NCI-H146 treated with DMSO at 0.1 percent for 48 hours (cell line): ENCODE results near the gene VWC2L.

Source experiments
- DNase-seq: peaks from one replicate; lab custom pipeline; 2025; ENCODE audit not compliant: unreplicated experiment; lab: John Stamatoyannopoulos, UW

Gene VWC2L

DNA sequence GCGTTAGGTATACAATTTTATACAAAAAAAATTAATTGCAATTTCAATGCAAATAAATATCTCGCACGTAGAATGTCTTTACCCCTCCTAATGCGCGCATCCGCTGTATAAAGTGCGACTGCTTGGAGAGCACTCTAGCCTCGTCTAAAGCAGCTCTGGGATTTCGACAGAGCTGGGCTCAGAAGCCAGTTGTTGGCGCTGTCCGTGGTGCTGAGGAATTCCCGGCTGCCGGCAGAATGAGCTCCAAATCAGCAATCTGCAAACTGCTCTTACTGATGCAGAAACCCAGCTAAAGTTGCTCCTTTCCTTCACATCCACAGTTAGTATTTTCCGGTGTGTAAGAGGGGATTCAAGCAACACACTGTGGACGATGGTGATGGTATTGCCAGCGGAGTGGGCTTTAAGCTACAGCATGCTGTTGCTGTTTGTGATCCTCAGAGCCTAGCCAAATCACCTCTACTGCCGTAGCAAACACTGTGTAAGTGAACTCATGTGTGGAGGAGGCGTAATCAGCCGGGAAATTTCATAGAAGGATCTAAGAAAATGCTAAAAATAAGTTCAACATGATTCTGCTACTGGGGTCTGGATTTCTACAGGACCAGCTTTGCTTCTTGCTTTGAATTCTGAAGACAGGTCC, at the start of gene VWC2L:
TSS of gene VWC2L (plus strand) at position 137 of the 637 bp plus-strand sequence. CDS start 3,140 bp downstream, outside the sequence.
- peak; percentile 47 for DNase-seq

DNA sequence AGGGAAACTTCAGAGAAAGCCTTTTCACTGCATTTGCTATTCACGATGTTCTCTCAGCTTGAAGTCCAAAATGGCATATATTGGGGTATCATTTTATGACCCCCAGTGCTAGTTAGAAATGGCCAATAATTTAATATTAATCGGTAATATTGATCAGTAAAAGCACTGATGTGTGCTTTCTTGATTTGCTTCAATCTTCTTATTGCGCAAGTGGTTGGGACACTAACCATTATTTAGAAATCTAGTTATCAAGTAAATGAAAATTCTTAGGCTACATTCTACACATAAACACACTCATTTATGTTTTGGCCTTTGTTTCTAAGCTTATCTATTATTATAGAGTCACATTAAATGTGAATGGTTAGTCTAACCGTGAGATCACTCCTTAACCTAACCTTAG, 49.7 kb upstream of the VWC2L start:
- no peak for DNase-seq

DNA sequence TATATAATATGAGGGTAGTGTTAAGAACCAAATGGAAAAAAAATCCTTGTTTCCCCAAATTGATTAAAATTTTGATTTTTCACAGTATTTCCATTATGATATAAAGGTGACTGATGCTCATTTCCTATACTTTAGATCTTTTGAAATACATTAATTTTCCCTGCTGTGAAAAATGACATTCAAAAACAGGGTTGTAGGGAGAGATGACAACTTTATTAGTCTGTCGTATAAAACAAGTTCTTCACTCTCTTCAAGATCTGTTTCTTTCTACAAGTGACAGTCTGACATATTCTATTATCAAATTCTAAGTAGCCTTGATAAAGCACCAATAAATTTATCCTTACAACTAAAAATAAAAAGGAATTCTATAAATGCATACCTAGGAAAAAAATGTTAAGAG, 45.3 kb upstream of the VWC2L start:
- no peak for DNase-seq

DNA sequence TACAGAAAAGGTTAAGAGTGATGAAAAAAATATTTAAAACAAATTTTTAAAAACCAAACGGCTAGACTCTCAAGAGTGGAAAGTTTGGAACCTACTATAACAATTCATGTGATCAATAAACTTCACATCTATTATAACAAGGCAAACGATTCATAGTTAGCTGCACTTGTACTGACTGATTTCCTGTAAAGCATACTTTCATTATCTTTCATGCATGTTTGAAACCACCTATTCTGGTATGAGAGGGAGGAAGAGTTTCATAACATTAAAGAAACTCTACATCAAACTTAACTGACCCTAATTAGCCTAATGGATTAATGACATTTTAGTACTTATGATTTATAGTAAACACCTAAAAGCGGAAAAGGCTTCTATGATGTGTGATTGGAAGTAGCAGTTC, 43.7 kb upstream of the VWC2L start:
- DNase-seq: no peak

DNA sequence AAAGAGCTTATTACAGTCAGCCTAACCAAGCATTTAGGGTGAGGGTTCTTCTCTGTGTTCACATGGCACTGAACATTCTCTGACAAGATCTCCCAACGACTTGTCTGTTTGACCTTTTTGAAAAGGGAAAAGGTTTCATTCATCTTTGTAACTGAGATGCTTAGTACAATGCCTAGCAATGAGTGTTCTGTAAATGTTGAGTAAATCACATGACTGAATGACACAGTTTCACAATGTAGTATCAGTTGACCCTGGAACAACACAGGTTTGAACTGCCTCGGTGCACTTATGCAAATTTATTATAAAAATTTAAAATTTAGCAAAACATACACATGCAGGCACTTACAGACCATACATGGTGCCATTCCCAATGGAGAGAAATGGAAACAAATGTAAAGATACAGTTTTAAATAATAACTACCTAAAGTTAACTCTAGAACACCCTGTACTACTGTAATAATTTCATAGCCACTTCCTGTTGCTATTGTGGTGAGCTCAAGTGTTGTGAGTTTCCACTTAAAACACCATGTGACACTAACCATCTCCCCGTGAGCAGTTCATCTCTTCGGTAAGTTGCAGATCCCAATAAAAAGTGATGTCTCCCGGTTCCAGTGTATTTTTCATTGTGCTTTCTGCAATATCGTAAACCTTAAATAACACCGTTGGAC, 34.1 kb upstream of the VWC2L start:
- DNase-seq: no peak

DNA sequence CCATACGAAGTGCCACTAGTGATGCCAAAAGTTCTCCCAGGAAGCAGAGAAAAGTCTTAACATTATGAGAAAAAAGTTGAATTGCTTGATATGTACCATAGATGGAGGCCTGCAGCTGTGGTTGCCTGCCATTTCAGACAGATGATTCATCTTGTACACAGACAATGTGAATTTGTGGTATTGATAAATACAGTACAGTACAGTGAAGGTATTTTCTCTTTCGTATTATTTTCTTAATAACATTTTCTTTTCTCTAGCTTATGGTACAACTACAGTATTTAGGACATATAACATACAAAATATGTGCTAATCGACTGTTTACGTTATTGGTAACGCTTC, 33.6 kb upstream of the VWC2L start:
- no peak for DNase-seq

DNA sequence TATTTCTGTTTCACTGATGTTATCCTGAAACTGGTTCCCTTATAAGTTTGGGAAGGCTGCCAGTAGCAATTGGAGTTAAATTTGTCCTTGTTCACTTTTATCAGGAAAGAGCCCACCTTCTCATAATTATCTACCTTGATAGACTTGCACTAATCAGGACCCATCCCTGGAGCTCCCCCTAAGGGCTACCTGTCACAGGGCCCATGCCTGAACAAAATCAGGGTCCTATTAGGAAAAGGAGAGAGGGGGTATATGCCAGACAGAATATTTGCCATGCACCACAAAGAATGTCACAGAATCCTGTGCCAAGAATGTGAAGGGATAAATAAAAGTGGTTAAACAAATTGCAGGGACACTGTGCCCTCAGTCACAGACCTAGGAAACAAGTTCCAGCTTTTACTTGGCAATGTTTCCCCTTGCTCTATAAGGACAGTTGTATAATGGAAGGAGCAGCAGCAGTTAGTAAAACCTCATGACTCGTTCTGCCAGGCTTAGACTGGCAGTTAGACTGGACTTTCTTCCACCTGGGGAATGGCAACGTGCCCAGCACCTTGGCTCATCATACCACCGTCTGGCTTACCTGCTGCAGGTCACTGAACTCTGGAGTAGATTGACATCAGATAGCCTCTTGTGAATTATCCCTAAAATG, 32.3 kb upstream of the VWC2L start:
- DNase-seq: no peak

DNA sequence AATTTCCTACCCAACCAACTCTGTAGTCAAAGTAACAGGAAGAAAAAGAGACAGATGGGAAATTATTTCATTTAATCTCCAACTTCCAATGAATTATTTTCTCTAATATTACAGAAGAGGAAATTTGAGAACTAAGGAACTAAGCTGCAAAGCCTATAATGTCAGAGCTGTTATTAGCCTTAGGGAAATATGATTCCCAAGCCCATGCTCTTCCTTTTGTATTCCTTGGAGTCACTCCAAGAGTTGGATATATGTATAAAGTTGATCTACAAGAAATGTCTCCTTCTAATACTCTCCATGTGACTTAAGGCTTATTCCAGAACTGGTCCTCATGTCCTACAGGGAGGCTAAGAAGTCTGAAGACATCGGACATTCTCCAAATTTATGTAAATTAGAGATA, 31.6 kb upstream of the VWC2L start:
- DNase-seq: no peak

DNA sequence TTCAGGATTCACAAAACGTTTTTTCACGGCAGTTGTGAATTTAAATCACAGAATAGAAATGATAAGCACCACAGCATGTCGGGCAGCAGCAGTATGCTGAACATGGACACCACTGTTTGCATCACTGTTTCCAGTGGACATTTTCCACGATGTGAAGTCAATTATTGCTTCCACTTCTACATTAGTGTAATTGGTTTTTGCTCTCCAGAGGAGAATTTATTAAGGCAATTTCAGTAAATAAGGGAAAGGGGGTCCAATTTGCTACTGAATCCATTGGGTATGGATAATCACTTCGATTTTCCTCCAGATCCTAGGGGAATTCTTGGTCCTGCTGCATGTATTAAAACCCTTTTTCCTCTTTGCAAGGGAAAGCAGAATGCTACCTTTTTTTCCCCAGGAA, 30.2 kb upstream of the VWC2L start:
- no peak for DNase-seq

DNA sequence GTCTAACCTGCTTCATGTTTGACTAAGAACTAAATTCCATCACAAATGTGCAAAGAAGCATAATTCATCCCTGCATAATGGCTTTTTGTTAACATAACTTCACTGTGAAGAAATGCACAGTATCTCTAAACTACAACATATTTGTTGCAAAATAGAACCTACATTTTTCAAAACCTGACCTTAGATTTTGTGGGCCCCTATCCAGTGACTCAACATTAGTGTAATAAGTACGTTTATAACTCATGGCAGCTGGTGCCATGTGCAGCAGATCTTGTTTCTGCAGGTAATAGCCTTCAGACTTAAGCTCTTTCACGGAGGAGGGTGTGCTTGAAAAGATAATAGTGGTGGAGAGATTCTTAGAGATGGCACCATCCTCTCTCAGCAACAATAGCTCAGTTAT, 28.6 kb upstream of the VWC2L start:
- no peak for DNase-seq

DNA sequence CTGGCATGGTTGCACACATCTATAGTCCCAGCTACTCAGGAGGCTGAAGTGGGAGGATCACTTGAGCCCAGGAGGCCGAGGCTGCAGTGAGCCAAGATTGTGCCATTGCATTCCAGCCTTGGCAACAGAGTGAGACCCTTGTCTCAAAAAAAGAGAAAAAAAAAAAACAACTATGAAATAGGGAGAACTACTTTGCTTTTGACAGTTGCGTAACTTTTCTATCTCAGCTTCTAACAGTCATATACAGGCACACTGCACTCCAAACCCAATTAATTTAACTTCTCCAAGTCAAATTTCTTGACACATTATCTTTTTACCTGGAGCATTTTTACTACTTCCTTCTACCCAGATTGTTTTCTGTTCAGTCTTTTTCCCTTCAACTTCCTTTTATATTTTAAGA, 24.1 kb upstream of the VWC2L start:
- DNase-seq: no peak

DNA sequence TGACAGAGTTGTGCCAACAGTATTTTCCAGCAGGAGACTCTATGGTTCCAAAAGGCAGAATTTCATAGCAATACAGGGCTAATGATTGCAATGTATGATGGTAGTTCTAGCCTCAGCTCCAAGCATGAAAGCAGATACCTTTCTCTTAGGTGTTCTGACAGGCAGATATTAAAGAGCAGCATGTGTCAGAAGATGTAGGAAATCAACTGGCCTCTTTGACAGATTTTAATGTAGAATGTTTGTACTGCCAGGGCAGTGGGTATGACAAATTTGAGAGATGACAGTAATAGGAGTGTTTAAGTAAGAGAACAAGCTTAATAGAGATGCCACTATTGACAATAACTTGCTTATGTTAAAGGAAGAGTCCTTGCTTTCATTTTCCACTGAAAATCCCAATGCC, 21.5 kb upstream of the VWC2L start:
- no peak for DNase-seq

DNA sequence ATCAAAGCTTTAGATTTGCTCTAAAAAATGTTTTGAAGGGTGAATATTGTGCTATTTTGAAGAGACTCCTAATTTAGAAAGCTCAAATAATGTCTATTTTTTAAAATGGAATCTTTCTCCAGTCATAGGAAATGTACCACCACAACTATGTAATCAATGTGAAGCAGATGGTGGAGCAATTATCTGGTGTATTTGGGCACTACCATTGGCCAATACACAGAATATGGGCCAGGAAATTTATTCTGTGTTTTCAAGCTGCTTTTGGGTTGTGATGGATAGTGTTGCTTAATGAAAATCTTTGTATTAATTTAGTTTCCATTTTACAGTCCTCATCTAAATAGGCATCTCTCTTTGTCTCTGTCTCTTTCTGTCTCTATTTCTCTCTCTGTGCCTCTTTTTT, 17.1 kb upstream of the VWC2L start:
- no peak for DNase-seq

DNA sequence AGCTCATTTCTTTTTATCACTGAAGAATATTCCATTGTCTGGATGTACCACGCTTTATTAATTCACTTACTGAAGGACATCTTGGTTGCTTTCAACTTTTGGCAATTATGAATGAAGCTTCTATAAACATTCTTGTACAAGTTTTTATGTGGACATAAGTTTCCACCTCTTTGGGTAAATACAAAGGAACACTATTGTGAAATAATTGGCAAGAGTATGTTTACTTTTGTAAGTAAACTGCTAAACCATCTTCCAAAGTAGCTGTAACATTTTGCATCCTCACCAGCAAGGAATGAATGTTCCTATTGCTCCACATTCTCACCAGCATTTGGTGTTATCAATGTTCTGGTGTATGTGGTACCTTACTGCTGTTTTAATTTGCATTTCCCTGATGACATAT, 15.8 kb upstream of the VWC2L start:
- no peak for DNase-seq

DNA sequence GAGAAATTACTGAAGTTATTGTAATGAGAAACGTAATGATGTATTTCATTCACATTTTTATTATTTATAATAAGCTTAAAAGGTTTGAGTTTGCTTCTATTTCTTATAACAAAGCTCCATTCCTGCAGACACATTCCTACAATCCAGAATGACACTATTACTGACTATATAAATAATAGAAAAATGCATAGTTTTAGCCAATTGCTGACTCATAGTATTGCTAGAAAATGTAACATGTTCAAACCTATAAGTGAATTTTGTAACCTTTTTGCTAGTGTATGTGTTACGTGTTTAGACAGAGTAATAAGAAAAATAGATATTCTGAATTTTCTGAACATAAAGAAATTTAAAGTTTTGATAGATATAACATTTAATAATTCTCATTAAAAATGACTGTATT, 9.3 kb upstream of the VWC2L start:
- no peak for DNase-seq

DNA sequence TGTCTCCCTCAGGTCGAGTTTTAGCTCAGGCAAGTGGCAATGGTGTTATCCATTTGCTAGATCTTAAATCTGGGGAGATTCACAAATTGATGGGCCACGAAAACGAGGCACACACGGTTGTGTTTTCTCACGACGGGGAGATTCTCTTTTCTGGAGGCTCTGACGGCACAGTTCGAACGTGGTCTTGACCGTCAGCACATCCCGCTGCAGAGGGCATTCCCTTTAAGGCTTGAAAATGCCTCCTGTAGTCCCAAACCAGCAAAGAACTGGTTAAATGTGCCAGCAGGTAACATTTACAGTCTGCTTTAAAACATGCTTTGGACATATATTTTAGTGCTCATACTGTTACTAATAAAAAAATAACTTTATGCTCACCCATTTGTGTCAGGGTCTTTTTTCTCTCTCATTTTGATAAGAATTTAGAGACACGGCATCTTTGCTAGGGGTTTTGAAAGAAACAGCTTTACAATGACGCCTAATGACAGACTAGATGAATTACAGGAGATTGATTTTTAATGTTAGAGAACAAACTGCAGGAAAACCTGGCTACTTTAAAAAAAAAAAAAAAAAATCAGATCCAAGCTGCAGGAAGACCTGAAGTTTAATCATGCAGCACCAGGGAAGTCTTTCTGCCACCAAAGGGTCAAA, 602 bp upstream of the VWC2L start:
- peak; percentile 57 for DNase-seq

DNA sequence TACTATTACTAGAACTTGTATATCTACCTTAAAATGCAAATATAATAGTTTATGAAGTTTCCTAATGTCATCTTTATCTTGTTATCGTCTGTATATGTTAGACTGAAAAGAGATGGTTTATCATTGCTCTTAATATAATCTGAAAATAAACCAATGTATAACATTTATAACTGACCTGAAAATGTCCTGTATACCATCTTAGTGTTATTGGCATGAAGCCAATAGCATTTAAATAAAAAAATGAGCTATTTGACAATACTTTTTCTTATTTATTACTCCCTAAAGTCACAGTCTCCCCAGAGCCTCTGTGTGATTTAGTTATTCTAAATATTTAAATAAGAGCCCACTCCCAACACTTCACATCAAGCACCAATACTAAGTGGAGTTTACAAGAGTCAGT, 1.8 kb downstream of the VWC2L start:
- no peak for DNase-seq

DNA sequence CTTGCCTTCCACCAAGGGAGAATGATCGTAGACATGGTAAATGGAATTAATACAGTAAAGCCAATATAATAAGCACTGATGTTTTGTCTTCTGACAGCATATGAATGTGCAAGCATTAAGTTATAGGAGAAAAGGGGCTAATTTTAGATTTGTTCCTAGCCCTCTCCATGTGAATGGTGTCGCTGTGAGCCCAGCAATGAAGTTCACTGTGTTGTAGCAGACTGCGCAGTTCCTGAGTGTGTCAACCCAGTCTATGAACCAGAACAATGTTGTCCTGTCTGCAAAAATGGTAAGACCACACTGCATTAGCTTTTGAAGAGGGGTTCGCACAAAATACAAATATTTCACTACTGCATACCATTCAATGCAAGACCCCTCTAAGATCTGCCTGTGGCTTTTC, 25.6 kb downstream of the VWC2L start:
- no peak for DNase-seq

DNA sequence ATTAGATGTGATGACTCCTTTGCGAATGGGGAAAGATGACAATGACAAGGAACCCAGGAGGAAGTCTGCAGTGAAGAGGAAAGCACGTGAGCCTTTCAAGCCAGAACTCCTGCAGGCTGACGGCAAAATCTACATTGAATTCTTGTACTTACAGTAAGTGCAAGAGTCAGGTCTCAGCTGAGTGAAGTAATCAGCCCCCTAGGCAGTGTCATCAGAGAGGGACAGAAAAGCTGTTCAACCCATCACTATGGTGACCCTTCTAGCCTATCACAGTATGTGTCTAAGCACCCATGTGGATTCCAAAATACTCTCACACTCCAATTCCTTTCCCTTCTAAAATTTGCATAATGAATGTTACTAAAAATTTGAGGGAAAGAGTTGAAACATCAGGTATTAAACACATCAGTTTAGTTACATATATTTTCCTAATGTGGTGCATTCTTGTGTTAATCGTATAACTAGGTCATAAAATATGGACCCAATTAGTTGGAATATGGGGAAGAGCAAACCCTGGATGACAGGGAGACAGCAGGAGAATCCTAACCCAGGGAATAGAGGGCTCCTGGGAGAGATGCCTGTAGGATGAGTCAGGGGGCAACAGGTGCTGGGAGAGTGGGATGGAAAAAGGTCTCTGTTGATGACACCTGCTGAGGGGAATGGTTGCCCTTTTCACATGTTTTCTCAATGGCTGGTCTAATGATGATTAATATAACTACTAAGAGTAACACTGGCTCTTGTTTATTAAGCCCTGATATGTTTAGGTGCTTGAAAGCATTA, 39.5 kb downstream of the VWC2L start:
- no peak for DNase-seq

DNA sequence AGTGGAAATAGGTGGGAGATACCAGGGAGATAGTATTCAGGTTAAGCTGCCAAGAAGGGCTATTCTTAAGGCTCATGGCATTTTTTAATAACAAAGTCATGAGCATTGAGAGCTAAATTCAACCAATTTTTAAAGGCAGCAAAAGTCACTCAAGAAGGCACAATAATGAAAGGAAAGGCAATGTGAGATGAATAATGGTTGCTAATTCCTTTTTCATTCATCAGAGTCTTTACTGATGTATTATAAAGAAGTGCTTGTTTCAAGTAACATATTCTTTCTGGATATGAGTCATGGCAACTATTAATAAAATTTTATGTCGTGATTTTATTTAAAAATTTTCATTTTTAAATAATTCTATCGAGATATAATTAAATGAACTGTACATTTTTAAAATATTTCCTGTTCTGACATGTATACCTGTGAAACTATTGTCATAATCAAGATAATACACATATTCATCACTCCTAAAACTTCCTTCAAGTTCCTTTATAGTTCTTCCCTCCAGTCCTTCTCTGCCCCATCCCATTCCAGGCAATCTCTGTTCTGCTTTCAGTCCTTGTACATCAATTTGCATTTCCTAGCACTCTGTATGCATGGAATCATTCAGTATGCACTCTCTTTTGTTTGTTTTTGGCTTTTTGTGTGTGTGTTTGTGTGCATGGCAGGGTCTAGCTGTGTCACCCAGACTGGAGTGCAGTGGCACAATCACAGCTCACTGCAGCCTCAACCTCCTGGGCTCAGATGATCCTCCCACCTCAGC, 40.8 kb downstream of the VWC2L start:
- no peak for DNase-seq
